IMR-90 (cell line): Measurements from ENCODE around the gene COL27A1.

Source experiments
- BHLHE40 ChIP-seq: fragments of 150-350 bp; IDR thresholded peaks from 2 replicates; pipeline ENCODE4 v1.6.1; 2016; ENCODE audit warnings: mild to moderate bottlenecking, low read depth, low read length
- CEBPB ChIP-seq: IDR thresholded peaks from 2 replicates; pipeline ENCODE4 v1.6.1; 2012; ENCODE audit warnings: low read depth, low read length, improper control_type of control experiment
- ELK1 ChIP-seq: fragments of 150-350 bp; IDR thresholded peaks from 2 replicates; pipeline ENCODE4 v1.6.1; 2016; ENCODE audit warnings: low read depth, mild to moderate bottlenecking, low read length, moderate library complexity, borderline replicate concordance
- MXI1 ChIP-seq: IDR thresholded peaks from 2 replicates; pipeline ENCODE4 v1.6.1; 2012; ENCODE audit warnings: low read depth, mild to moderate bottlenecking, low read length, moderate library complexity, borderline replicate concordance
- POLR2A ChIP-seq: IDR thresholded peaks from 2 replicates; pipeline ENCODE4 v1.6.1; 2012; ENCODE audit warnings: mild to moderate bottlenecking, low read depth, low read length
- RCOR1 ChIP-seq: IDR thresholded peaks from 2 replicates; pipeline ENCODE4 v1.6.1; 2012; ENCODE audit warnings: mild to moderate bottlenecking, low read length, improper control_type of control experiment; ENCODE audit not compliant: insufficient replicate concordance
- RFX5 ChIP-seq: IDR thresholded peaks from 2 replicates; pipeline ENCODE4 v1.8.0; 2012; ENCODE audit warnings: low read depth, mild to moderate bottlenecking, low read length, moderate library complexity
- SMC3 ChIP-seq: fragments of 150-350 bp; IDR thresholded peaks from 2 replicates; pipeline ENCODE4 v1.6.1; 2016; ENCODE audit warnings: low read depth, mild to moderate bottlenecking, antibody characterized with exemption, low read length, moderate library complexity
- TF ChIP-seq, protein P1 (sequence below): conservative IDR thresholded peaks from 2 replicates; pipeline ENCODE4 v1.5.1; 2012; ENCODE audit warnings: mild to moderate bottlenecking, low read depth, low read length, improper control_type of control experiment

GRCh38 chr9:114158482-114159130 lies 3.3 kb downstream of the COL27A1 start:
- TF ChIP-seq, protein P1, sequence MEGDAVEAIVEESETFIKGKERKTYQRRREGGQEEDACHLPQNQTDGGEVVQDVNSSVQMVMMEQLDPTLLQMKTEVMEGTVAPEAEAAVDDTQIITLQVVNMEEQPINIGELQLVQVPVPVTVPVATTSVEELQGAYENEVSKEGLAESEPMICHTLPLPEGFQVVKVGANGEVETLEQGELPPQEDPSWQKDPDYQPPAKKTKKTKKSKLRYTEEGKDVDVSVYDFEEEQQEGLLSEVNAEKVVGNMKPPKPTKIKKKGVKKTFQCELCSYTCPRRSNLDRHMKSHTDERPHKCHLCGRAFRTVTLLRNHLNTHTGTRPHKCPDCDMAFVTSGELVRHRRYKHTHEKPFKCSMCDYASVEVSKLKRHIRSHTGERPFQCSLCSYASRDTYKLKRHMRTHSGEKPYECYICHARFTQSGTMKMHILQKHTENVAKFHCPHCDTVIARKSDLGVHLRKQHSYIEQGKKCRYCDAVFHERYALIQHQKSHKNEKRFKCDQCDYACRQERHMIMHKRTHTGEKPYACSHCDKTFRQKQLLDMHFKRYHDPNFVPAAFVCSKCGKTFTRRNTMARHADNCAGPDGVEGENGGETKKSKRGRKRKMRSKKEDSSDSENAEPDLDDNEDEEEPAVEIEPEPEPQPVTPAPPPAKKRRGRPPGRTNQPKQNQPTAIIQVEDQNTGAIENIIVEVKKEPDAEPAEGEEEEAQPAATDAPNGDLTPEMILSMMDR = no peak
- TF ChIP-seq CEBPB (no peak), MXI1 (no peak), BHLHE40 (no peak), RFX5 (no peak), RCOR1 (no peak), ELK1 (no peak), POLR2A (no peak), SMC3 (no peak)
